Kidney epithelial cell (primary cell): ENCODE data around the gene FAR1. TPM values are rescaled to one million over a fixed set of nuclear protein-coding genes. Genes with fewer than 3 reads are reported as not detected.
A peak's percentile ranks its signal among the peaks of the same experiment; 100 is the strongest.

Experiments used
- DNase-seq: peaks from one replicate; pipeline ENCODE4 v3.0.0-alpha.2; 2010; ENCODE audit warnings: low read depth
- H3K27me3 ChIP-seq: 2 replicates; pipeline ENCODE4 v1.6.0; 2011; ENCODE audit warnings: low read length; ENCODE audit not compliant: control insufficient read depth, insufficient read depth
- H3K36me3 ChIP-seq: 2 replicates; pipeline ENCODE4 v1.5.1; 2011; ENCODE audit warnings: low read length; ENCODE audit not compliant: control insufficient read depth, insufficient read depth
- H3K4me3 ChIP-seq: 2 replicates; pipeline ENCODE4 v1.5.1; 2011; ENCODE audit warnings: low read depth, mild to moderate bottlenecking, control low read depth, low read length
- total RNA-seq: library from RNA; depleted of rRNA; stranded (reverse); fragments of >200 nt; gene quantifications from 2 replicates; pipeline ENCODE4 v1.2.3, GENCODE V29; 2015
- TF ChIP-seq, protein P1 (sequence below): IDR thresholded peaks from 2 replicates; pipeline ENCODE4 v1.5.1; 2011; ENCODE audit warnings: mild to moderate bottlenecking, moderate library complexity, low read length, control low read depth, inconsistent platforms; ENCODE audit not compliant: insufficient read depth, poor library complexity, severe bottlenecking

The FAR1 gene
- total RNA-seq, 1 donor from 2014 or later = 35.1 TPM

DNA sequence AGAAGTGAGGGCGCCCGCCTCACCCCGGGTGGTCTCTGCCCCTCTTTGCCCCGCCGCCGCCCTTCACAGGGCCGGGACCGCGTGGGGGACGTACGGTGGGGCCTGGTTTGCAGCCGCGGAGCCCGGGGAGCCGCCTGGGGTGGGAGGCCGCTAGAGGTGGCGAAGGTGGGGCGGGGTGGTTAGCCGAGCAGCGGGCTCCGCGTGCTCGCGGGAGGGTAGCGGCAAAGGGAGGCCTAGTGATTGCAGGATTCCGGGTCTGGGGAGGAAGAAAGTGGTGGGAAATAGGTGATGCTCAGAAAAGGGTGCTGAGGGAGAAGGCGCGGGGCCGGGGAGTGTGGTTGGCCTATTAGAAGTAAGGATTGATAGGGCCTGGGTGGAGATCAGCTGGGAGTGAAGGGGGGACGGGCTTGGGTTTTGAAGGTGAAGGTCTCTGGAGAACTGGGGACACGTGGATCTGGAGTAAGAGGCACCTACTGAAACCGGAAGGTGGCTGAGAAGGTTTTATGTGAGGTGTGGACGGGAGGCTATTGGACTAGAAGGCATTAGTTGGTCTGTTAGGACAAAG lies 571 bp downstream of the FAR1 start:
- peak overlapping the region; percentile 88 for H3K4me3 ChIP-seq
- no peaks in the 10 kb centered on the region for H3K27me3 ChIP-seq
- no peak for DNase-seq
- H3K36me3 ChIP-seq = no peaks in the 10 kb centered on the region
- TF ChIP-seq, protein P1, sequence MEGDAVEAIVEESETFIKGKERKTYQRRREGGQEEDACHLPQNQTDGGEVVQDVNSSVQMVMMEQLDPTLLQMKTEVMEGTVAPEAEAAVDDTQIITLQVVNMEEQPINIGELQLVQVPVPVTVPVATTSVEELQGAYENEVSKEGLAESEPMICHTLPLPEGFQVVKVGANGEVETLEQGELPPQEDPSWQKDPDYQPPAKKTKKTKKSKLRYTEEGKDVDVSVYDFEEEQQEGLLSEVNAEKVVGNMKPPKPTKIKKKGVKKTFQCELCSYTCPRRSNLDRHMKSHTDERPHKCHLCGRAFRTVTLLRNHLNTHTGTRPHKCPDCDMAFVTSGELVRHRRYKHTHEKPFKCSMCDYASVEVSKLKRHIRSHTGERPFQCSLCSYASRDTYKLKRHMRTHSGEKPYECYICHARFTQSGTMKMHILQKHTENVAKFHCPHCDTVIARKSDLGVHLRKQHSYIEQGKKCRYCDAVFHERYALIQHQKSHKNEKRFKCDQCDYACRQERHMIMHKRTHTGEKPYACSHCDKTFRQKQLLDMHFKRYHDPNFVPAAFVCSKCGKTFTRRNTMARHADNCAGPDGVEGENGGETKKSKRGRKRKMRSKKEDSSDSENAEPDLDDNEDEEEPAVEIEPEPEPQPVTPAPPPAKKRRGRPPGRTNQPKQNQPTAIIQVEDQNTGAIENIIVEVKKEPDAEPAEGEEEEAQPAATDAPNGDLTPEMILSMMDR = no peak

DNA sequence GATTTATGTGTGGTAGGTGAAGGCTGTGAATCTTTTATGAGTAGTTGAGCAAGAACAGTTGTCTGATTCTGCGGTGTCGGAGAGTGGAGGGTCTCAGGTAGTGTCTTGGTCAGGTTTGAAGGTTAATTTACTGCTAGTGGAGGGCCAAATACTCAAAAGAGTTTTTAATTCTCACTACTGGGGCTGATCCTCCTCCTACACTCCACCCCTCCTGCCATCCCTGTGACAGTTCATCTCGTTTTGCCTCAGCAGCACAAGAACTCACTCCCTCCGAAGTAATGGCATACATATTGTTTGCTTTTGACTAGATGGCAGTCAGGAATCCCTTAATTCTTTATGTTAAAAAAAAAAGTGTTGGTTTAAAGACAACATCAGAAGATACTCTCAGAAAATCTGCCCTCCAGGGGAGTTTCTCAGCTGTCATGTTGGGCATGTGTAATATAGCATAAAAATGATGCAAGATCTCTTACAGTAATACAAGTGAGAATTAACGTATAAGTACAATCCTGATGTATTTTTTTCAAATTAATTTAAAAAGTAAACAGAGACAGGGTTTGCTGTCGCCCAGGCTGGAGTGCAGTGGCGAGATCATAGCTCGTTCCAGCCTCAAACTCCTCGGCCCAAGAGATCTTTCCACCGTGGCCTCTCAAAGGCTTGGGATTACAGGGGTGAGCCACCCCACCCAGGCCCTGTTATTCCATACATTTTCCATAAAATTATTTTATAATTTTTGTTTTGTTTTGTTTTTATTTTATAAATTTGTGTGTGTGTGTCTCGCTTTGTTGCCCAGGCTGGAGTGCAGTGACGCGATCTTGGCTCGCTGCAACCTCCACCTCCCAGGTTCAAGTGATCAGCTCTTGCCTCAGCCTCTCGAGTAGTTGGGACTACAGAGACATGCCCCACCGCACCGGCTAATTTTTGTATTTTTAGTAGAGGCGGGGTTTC lies 1.3 kb downstream of the FAR1 start:
- no peak for DNase-seq
- Histone ChIP-seq H3K36me3 (no peaks in the 10 kb centered on the region), H3K27me3 (no peaks in the 10 kb centered on the region), H3K4me3 (peak overlapping the region; percentile 88)
- TF ChIP-seq, protein P1 = no peak

DNA sequence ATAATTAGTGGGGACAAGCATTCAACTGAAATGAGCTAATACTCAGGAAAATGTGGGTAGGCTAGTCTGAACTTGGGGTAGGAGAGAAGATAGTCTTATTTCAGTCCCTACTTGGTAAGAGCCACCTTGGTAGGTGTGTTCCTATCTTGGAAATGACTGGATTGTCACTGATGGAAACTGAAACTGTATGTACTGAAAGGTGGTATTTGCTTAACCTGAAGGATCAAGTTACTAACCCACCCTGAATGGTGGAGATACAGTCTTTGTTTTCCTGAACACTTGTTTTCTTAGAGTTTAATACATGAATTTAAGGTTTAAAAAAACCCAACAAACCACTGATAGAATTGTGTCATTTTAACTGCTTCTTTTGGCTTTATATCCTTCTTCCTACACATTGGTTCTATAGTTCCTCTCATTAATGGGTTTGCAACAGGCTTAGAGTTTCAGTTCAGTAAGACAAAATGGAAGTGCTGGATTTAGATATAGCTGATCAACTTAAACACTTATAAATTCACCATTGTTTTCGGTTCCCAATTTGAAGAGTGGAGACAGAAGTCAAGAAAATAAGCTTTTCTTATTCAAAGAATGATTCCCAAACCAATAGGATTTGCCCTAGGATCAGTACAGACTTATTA lies 4.2 kb downstream of the FAR1 start:
- Histone ChIP-seq H3K4me3 (no peak overlapping the region), H3K36me3 (no peaks in the 10 kb centered on the region), H3K27me3 (no peaks in the 10 kb centered on the region)
- no peak for DNase-seq
- TF ChIP-seq, protein P1 = no peak

DNA sequence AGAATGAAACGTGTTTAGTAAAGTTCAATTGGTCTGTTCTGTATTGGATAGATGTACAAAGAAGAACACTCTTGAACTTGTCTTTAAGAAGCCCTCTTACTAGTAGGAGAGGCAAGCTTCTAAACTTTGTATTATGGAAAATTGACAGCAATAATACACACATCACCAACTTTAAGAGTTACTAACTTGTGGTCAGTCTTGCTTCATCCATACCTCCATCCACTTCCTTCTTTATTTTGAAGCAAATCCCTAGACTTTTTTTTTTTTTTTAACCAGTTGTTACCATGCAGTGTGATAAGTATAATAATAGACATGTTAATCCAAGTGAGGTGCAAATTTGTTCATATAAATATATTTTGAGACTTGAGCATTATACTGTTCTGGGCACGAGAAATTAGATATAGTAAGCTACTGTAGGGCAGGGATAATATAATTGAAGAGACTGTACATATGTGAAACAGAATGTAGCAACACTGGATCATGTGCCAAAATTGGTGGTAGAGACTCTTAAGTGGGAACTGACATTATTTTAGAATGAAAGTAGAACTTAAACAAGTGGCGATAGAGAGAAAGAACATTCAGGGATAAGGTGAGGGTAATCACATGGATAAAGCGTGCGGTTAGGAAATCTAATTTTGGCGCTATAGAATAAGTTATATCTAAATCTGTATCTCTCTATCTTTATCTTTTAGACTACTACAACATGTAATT lies 6.5 kb downstream of the FAR1 start:
- Histone ChIP-seq H3K36me3 (no peaks in the 10 kb centered on the region), H3K4me3 (no peak overlapping the region), H3K27me3 (no peaks in the 10 kb centered on the region)
- no peak for DNase-seq
- TF ChIP-seq, protein P1 = no peak

DNA sequence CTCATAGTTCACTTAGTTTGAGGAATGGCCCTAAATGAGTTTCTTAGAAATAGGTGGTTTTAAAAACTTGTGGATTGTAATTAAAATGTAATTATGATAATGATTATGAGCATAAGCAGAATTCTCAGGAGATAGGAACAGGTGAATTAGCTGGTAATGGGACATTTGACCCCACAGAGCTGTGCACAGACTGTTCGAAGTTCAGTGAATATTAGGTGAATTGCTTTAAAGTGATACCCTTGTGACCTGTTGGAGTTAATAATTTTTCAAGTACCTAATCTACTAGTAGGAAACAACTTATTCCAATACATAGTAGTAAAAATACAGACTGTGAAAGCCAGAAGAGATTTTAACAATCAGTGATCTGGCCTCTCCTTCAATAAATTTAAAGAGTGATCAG lies 8.1 kb downstream of the FAR1 start:
- no peak for DNase-seq
- Histone ChIP-seq H3K27me3 (no peaks in the 10 kb centered on the region), H3K4me3 (no peak overlapping the region), H3K36me3 (no peaks in the 10 kb centered on the region)
- TF ChIP-seq, protein P1 = no peak
